Fibroblast of lung (primary cell): ENCODE data around the gene UBE2QL1. TPM values are rescaled to one million over a fixed set of nuclear protein-coding genes. Genes with fewer than 3 reads are reported as not detected.

ENCODE experiments used
- DNase-seq, 2 donors: peaks; one replicate each; pipeline versions ENCODE4 v3.0.0 to v3.0.0-alpha.2; 2010; ENCODE audit warnings: low read depth in 2 of 2
- H2AFZ ChIP-seq: 2 replicates; pipeline ENCODE4 v1.5.1; 2012; ENCODE audit warnings: low read length, control low read depth, inconsistent platforms
- H3K27ac ChIP-seq: 2 replicates; pipeline ENCODE4 v1.5.1; 2011; ENCODE audit warnings: low read length, control low read depth; ENCODE audit not compliant: insufficient read depth
- H3K27me3 ChIP-seq: 2 replicates; pipeline ENCODE4 v1.5.1; 2011; ENCODE audit warnings: mild to moderate bottlenecking, low read length; ENCODE audit not compliant: control insufficient read depth, insufficient read depth
- H3K36me3 ChIP-seq: 2 replicates; pipeline ENCODE4 v1.5.1; 2011; ENCODE audit warnings: low read length; ENCODE audit not compliant: control insufficient read depth, insufficient read depth
- H3K4me1 ChIP-seq: 2 replicates; pipeline ENCODE4 v1.5.1; 2011; ENCODE audit warnings: low read length; ENCODE audit not compliant: control insufficient read depth, insufficient read depth; ENCODE audit errors: extremely low read depth
- H3K4me2 ChIP-seq: 2 replicates; pipeline ENCODE4 v1.5.1; 2011; ENCODE audit warnings: low read length, control low read depth; ENCODE audit not compliant: insufficient read depth; ENCODE audit errors: extremely low read depth
- H3K4me3 ChIP-seq, 4 experiments: fragments of 200-600 bp in 1 of 4; sonication (generic) in 1 of 4; replicated peaks in 1 of 4; 2 replicates each; pipeline ENCODE4 v1.5.1; 2011 to 2016; ENCODE audit warnings: low read length in 4 of 4, low read depth in 3 of 4, mild to moderate bottlenecking in 3 of 4, control low read depth in 2 of 4, inconsistent platforms in 1 of 4, mixed read lengths in 1 of 4; ENCODE audit not compliant: insufficient read depth in 1 of 4; ENCODE audit errors: control extremely low read depth in 1 of 4
- H3K79me2 ChIP-seq: 2 replicates; pipeline ENCODE4 v1.5.1; 2012; ENCODE audit warnings: mild to moderate bottlenecking, low read length, inconsistent platforms; ENCODE audit not compliant: control insufficient read depth, insufficient read depth
- H3K9ac ChIP-seq: 2 replicates; pipeline ENCODE4 v1.5.1; 2011; ENCODE audit warnings: mild to moderate bottlenecking, low read length, control low read depth; ENCODE audit not compliant: insufficient read depth
- H3K9me3 ChIP-seq: 2 replicates; pipeline ENCODE4 v1.5.1; 2012; ENCODE audit warnings: low read depth, low read length; ENCODE audit not compliant: control insufficient read depth, insufficient read depth
- H4K20me1 ChIP-seq: 2 replicates; pipeline ENCODE4 v1.5.1; 2011; ENCODE audit warnings: low read length; ENCODE audit not compliant: control insufficient read depth, insufficient read depth; ENCODE audit errors: extremely low read depth
- CTCF ChIP-seq, 2 donors: IDR thresholded peaks in 1 of 2; conservative IDR thresholded peaks in 1 of 2; 1 replicate in 1 of 2; 2 replicates in 1 of 2; pipeline ENCODE4 v1.5.1; 2011 to 2012; ENCODE audit warnings: low read length in 2 of 2, control low read depth in 1 of 2, inconsistent platforms in 1 of 2, low read depth in 1 of 2, mild to moderate bottlenecking in 1 of 2
- EZH2 ChIP-seq: IDR thresholded peaks from 2 replicates; pipeline ENCODE4 v1.5.1; 2012; ENCODE audit warnings: low read length, control low read depth, mild to moderate bottlenecking; ENCODE audit errors: missing control alignments
- polyA plus RNA-seq, 2 donors: library from polyadenylated mRNA; depleted of rRNA in 1 of 2; stranded (reverse) in 1 of 2; unstranded in 1 of 2; fragments of >200 nt; gene quantifications; 2 replicates each; pipeline ENCODE4 v1.2.1, GENCODE V29; 2011 to 2012; ENCODE audit warnings: missing spikeins in 1 of 2
- total RNA-seq: library from RNA; depleted of rRNA; stranded (reverse); fragments of >200 nt; gene quantifications from 2 replicates; pipeline ENCODE4 v1.2.1, GENCODE V29; 2014

Gene UBE2QL1
- total and polyA plus RNA-seq, 2 donors (not counting 1 experiment from before 2014, with no cell fraction given), result not detected

GRCh38 chr5:6516823-6517222 is 68.2 kb downstream of the UBE2QL1 start:
- no peak overlapping the region for H3K4me2 ChIP-seq
- no peaks in the 10 kb centered on the region for H4K20me1 ChIP-seq
- H2AFZ ChIP-seq, result no peak overlapping the region
- no peak overlapping the region for H3K4me3 ChIP-seq
- no peaks in the 10 kb centered on the region for H3K36me3 ChIP-seq
- no peaks in the 10 kb centered on the region for H3K27me3 ChIP-seq
- no peaks in the 10 kb centered on the region for H3K79me2 ChIP-seq
- no peak for DNase-seq
- no peak overlapping the region for H3K9ac ChIP-seq
- no peaks in the 10 kb centered on the region for H3K4me1 ChIP-seq
- no peak overlapping the region for H3K27ac ChIP-seq
- TF ChIP-seq EZH2, result no peak
- TF ChIP-seq CTCF (conservative IDR thresholded peaks at IDR 0.05 in 1 of 2, IDR thresholded peaks at IDR 0.05 in 1 of 2; ENCODE audit: low read depth in 1 of 2, low read length in 2 of 2), result no peak
- H3K9me3 ChIP-seq, result no peaks in the 10 kb centered on the region

GRCh38 chr5:6517510-6517909 is 68.9 kb downstream of the UBE2QL1 start:
- H3K4me2 ChIP-seq, result no peak overlapping the region

GRCh38 chr5:6518298-6519057 is 69.8 kb downstream of the UBE2QL1 start:
- no peak overlapping the region for H3K27ac ChIP-seq
- H3K4me2 ChIP-seq, result no peak overlapping the region
- H4K20me1 ChIP-seq, result no peaks in the 10 kb centered on the region
- H2AFZ ChIP-seq, result no peak overlapping the region
- no peak overlapping the region for H3K9ac ChIP-seq
- TF ChIP-seq CTCF (conservative IDR thresholded peaks at IDR 0.05 in 1 of 2, IDR thresholded peaks at IDR 0.05 in 1 of 2; ENCODE audit: low read depth in 1 of 2, low read length in 2 of 2) (no peak), EZH2 (no peak)
- H3K4me3 ChIP-seq, result no peak overlapping the region
- H3K79me2 ChIP-seq, result no peaks in the 10 kb centered on the region
- H3K4me1 ChIP-seq, result no peaks in the 10 kb centered on the region
- H3K36me3 ChIP-seq, result no peaks in the 10 kb centered on the region
- H3K9me3 ChIP-seq, result no peaks in the 10 kb centered on the region
- DNase-seq, result no peak
- H3K27me3 ChIP-seq, result no peaks in the 10 kb centered on the region

More at GRCh38 chr5:6517510-6517909, 68.9 kb downstream of the UBE2QL1 start:
- H4K20me1 ChIP-seq, result no peaks in the 10 kb centered on the region
- H3K27me3 ChIP-seq, result no peaks in the 10 kb centered on the region
- H3K36me3 ChIP-seq, result no peaks in the 10 kb centered on the region
- H2AFZ ChIP-seq, result no peak overlapping the region
- no peaks in the 10 kb centered on the region for H3K4me1 ChIP-seq
- no peak overlapping the region for H3K9ac ChIP-seq
- no peak for DNase-seq
- H3K27ac ChIP-seq, result no peak overlapping the region
- no peak overlapping the region for H3K4me3 ChIP-seq
- TF ChIP-seq EZH2 (no peak), CTCF (conservative IDR thresholded peaks at IDR 0.05 in 1 of 2, IDR thresholded peaks at IDR 0.05 in 1 of 2; ENCODE audit: low read depth in 1 of 2, low read length in 2 of 2) (no peak)
- H3K9me3 ChIP-seq, result no peaks in the 10 kb centered on the region
- H3K79me2 ChIP-seq, result no peaks in the 10 kb centered on the region
